GM19397 (cell line): Measurements from ENCODE around the gene IL17RC.
"Not testable (repeated sequence)": the region's sequence is repeated elsewhere in the genome, so short reads cannot be mapped to it uniquely, and the experiment has no call there.

ENCODE experiments used
- ATAC-seq: cut with Tn5 transposase; IDR thresholded peaks from one replicate; pipeline ENCODE4 v1.9.1; 2021; ENCODE audit warnings: mild to moderate bottlenecking, moderate library complexity; ENCODE audit not compliant: unreplicated experiment

The IL17RC gene

GRCh38 chr3:9914559-9915253 is 2.2 kb upstream of the IL17RC start:
- ATAC-seq: no peak

GRCh38 chr3:9915254-9916141 is 1.4 kb upstream of the IL17RC start:
- peak; percentile 45 for ATAC-seq

GRCh38 chr3:9916346-9916733 is 558 bp upstream of the IL17RC start:
- ATAC-seq: no peak

GRCh38 chr3:9917820-9918219 is 922 bp downstream of the IL17RC start:
- ATAC-seq: no peak

- ATAC-seq: no peak
These were observed 1.6 kb downstream of the IL17RC start for GRCh38 chr3:9918261-9919038.

GRCh38 chr3:9928158-9928557 is 11.3 kb downstream of the IL17RC start:
- ATAC-seq: no peak

GRCh38 chr3:9930804-9931418 is 14.0 kb downstream of the IL17RC start:
- ATAC-seq: no peak

GRCh38 chr3:9932535-9932842 is 15.6 kb downstream of the IL17RC start:
- no peak for ATAC-seq

- peak; percentile 66 for ATAC-seq
These were observed 16.1 kb downstream of the IL17RC start for GRCh38 chr3:9932843-9933560.

- peak; percentile 86 for ATAC-seq
These were observed 16.8 kb downstream of the IL17RC start, which contains the start of gene CRELD1 for GRCh38 chr3:9933561-9934234. Gene CRELD1, plus strand, starts transcription at chr3:9933834. Its CDS starts 605 bp downstream, at chr3:9934439.

- no peak for ATAC-seq
These were observed 17.3 kb downstream of the IL17RC start for GRCh38 chr3:9934235-9934621.

GRCh38 chr3:9934993-9935392 is 18.1 kb downstream of the IL17RC start:
- no peak for ATAC-seq

- no peak for ATAC-seq
These were observed 19.1 kb downstream of the IL17RC start for GRCh38 chr3:9935966-9936510.

- no peak for ATAC-seq
These were observed 20.8 kb downstream of the IL17RC start for GRCh38 chr3:9937486-9938238.

GRCh38 chr3:9938966-9939365 is 22.1 kb downstream of the IL17RC start:
- ATAC-seq: no peak

GRCh38 chr3:9939906-9940305 is 23.0 kb downstream of the IL17RC start:
- not testable (repeated sequence) for ATAC-seq

GRCh38 chr3:9940746-9941145 is 23.8 kb downstream of the IL17RC start:
- ATAC-seq: no peak

GRCh38 chr3:9942164-9942563 is 25.3 kb downstream of the IL17RC start:
- no peak for ATAC-seq
